ENCODE measurements around the gene KLHL17.

GRCh38 chr1:981491-981954, 21.1 kb downstream of the KLHL17 start:
- TF ChIP-seq POLR2A (IDR thresholded peaks at IDR 0.05; ENCODE audit: low read depth) (no peak), EP300 (IDR thresholded peaks at IDR 0.05) (no peak), POLR2AphosphoS5 (IDR thresholded peaks at IDR 0.05) (no peak)
- TF ChIP-seq, protein P1, sequence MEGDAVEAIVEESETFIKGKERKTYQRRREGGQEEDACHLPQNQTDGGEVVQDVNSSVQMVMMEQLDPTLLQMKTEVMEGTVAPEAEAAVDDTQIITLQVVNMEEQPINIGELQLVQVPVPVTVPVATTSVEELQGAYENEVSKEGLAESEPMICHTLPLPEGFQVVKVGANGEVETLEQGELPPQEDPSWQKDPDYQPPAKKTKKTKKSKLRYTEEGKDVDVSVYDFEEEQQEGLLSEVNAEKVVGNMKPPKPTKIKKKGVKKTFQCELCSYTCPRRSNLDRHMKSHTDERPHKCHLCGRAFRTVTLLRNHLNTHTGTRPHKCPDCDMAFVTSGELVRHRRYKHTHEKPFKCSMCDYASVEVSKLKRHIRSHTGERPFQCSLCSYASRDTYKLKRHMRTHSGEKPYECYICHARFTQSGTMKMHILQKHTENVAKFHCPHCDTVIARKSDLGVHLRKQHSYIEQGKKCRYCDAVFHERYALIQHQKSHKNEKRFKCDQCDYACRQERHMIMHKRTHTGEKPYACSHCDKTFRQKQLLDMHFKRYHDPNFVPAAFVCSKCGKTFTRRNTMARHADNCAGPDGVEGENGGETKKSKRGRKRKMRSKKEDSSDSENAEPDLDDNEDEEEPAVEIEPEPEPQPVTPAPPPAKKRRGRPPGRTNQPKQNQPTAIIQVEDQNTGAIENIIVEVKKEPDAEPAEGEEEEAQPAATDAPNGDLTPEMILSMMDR (IDR thresholded peaks at IDR 0.05), result no peak
